Esophagus squamous epithelium (tissue), 4 donors: ENCODE measurements around the gene FST.

ENCODE experiments used
- POLR2A ChIP-seq, 4 donors: fragments of 450-650 bp; IDR thresholded peaks; one replicate each; pipeline ENCODE4 v1.6.1; 2017; ENCODE audit warnings: antibody characterized with exemption in 4 of 4, mild to moderate bottlenecking in 4 of 4, moderate library complexity in 3 of 4
- TF ChIP-seq, protein P1 (sequence below), 6 experiments: fragments of 450-650 bp in 4 of 6; fragments of 200-600 bp in 2 of 6; sonication (generic) in 2 of 6; IDR thresholded peaks; one replicate each; pipeline ENCODE4 v1.5.1; 2016 to 2019; ENCODE audit warnings: antibody characterized with exemption in 6 of 6, mild to moderate bottlenecking in 4 of 6, moderate library complexity in 4 of 6

DNA sequence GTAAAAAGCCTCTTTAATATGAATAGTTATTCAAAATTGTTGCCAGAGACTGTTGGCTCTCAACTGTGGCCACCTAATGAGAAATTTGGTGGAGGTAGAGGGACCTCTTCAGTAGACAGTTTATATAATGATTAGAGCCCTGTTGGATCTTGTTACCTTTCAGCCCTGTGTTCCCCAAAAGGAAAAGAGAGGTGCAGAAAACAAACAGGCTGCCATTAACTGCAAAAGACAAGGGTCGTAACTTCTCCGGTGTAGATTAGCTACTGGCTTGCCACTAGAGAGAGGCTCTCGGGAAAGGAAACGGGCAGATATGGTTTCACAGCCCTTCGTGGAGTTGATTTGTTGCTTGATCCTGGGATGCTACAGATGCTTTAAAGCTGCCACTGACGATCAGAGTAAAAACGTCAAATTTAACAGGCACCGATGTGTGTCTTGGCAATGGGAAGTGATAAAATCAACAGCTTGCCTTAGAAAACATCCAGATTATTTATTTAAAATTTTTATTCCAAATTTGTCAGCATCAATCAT, 7.8 kb downstream of the FST start:
- no peak for TF ChIP-seq POLR2A (IDR thresholded peaks at IDR 0.05)
- TF ChIP-seq, protein P1, sequence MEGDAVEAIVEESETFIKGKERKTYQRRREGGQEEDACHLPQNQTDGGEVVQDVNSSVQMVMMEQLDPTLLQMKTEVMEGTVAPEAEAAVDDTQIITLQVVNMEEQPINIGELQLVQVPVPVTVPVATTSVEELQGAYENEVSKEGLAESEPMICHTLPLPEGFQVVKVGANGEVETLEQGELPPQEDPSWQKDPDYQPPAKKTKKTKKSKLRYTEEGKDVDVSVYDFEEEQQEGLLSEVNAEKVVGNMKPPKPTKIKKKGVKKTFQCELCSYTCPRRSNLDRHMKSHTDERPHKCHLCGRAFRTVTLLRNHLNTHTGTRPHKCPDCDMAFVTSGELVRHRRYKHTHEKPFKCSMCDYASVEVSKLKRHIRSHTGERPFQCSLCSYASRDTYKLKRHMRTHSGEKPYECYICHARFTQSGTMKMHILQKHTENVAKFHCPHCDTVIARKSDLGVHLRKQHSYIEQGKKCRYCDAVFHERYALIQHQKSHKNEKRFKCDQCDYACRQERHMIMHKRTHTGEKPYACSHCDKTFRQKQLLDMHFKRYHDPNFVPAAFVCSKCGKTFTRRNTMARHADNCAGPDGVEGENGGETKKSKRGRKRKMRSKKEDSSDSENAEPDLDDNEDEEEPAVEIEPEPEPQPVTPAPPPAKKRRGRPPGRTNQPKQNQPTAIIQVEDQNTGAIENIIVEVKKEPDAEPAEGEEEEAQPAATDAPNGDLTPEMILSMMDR (IDR thresholded peaks at IDR 0.05): no peak
